ENCODE results near the gene TRPC4AP. TPM values are rescaled to one million over a fixed set of nuclear protein-coding genes. Genes with fewer than 3 reads are reported as not detected.

TRPC4AP gene
- total RNA-seq, 1 experiment from 2014 or later, result 48.6 TPM

DNA sequence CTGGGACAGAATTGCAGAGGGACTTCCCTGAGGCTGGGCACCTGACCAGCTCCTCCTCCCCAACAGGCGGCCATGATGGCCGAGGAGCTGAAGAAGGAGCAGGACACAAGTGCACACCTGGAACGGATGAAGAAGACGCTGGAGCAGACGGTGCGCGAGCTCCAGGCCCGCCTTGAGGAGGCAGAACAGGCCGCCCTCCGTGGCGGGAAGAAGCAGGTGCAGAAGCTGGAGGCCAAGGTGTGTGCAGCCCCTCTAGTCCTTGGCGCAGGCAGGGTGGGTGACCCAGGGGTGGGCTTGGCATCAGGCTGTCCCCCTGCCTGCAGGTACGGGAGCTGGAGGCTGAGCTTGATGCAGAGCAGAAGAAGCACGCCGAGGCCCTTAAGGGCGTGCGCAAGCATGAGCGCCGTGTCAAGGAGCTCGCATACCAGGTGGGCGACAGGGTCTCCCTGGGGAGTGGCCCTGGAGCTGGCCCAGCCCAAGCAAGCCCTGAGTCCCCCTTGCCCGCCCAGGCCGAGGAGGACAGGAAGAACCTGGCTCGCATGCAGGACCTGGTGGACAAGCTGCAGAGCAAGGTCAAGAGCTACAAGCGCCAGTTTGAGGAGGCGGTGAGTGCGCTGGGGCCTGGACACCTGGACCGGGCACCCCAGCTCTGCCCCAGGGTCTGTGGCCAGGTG, 91.5 kb downstream of the TRPC4AP start:
- no peak overlapping the region for H2AFZ ChIP-seq (ENCODE audit: low read depth, low read length, poor library complexity, severe bottlenecking)
- peaks cover 10 to 16% of the 10 kb centered on the region in 2 experiments; a peak in 3 of 4 replicates for H3K36me3 ChIP-seq (ENCODE audit: control insufficient read depth in 1 of 2, insufficient read depth in 2 of 2, low read length in 2 of 2)
- intact Hi-C loops (cut with micrococcal nuclease), result no loop called here
- ChIA-PET RAD21 (ENCODE audit: low non-redundant PET in 1 of 2, low total read pairs in 2 of 2, uncharacterized antibody in 2 of 2, unreplicated experiment in 2 of 2) (interaction anchor here (1.4 to 1.6 kb wide), 2 partner anchors 127 kb away, joined by 5 to 8 read pairs; no protein-coding TSS in a partner anchor), POLR2A (interaction anchor here (1.1 kb wide), 1 partner anchor 125 kb away, joined by 3 read pairs; the partner anchor contains the start of gene ACSS2), CTCF (interaction anchor here (3.0 kb wide), 1 partner anchor 128 kb away, joined by 19 read pairs; the partner anchor contains the start of gene GGT7)
- no peaks in the 10 kb centered on the region for H3K9me3 ChIP-seq (ENCODE audit: control insufficient read depth in 1 of 2, insufficient read depth in 1 of 2, low read depth in 1 of 2, low read length in 2 of 2)
- no peaks in the 10 kb centered on the region for H3K79me2 ChIP-seq (ENCODE audit: insufficient read depth, low read length)
- H3K9ac ChIP-seq (ENCODE audit: low read length), result no peak overlapping the region
- no peak overlapping the region for H3K4me3 ChIP-seq (replicated peaks in 1 of 2; ENCODE audit: low read depth in 1 of 2, low read length in 2 of 2)
- no peak overlapping the region for H3K27ac ChIP-seq (ENCODE audit: low read depth, low read length)
- no peaks in the 10 kb centered on the region for H3K27me3 ChIP-seq (ENCODE audit: insufficient read depth, low read length)
- H3K4me2 ChIP-seq (ENCODE audit: low read length), result no peak overlapping the region
- no peaks in the 10 kb centered on the region for H3K9me2 ChIP-seq (ENCODE audit: insufficient read depth)
- BruUV-seq (replicated peaks), result no TSS peak
- DNase-seq (ENCODE audit: low read depth, low spot score), result no peak
- ATAC-seq, result no peak
- H3K4me1 ChIP-seq (ENCODE audit: control insufficient read depth in 1 of 2, insufficient read depth in 2 of 2, low read length in 2 of 2), result no peaks in the 10 kb centered on the region
- TF ChIP-seq JUND (IDR thresholded peaks at IDR 0.05), result no peak
- TF ChIP-seq FOSL1 (IDR thresholded peaks at IDR 0.05; ENCODE audit: low read depth), result no peak
- no peak for TF ChIP-seq ZFX (IDR thresholded peaks at IDR 0.05)
- no peak for TF ChIP-seq EGR1 (IDR thresholded peaks at IDR 0.05; ENCODE audit: low read depth)
- no peak for TF ChIP-seq ZNF274 (IDR thresholded peaks at IDR 0.05; ENCODE audit: low read depth, low read length)
- TF ChIP-seq ELF1 (IDR thresholded peaks at IDR 0.05; ENCODE audit: borderline replicate concordance, low read depth), result no peak
- no peak for TF ChIP-seq SRF (IDR thresholded peaks at IDR 0.05; ENCODE audit: low read depth)
- no peak for TF ChIP-seq POLR2A (IDR thresholded peaks at IDR 0.05; ENCODE audit: borderline replicate concordance, extremely low read depth, insufficient read depth, insufficient read length)
- TF ChIP-seq, protein P1, sequence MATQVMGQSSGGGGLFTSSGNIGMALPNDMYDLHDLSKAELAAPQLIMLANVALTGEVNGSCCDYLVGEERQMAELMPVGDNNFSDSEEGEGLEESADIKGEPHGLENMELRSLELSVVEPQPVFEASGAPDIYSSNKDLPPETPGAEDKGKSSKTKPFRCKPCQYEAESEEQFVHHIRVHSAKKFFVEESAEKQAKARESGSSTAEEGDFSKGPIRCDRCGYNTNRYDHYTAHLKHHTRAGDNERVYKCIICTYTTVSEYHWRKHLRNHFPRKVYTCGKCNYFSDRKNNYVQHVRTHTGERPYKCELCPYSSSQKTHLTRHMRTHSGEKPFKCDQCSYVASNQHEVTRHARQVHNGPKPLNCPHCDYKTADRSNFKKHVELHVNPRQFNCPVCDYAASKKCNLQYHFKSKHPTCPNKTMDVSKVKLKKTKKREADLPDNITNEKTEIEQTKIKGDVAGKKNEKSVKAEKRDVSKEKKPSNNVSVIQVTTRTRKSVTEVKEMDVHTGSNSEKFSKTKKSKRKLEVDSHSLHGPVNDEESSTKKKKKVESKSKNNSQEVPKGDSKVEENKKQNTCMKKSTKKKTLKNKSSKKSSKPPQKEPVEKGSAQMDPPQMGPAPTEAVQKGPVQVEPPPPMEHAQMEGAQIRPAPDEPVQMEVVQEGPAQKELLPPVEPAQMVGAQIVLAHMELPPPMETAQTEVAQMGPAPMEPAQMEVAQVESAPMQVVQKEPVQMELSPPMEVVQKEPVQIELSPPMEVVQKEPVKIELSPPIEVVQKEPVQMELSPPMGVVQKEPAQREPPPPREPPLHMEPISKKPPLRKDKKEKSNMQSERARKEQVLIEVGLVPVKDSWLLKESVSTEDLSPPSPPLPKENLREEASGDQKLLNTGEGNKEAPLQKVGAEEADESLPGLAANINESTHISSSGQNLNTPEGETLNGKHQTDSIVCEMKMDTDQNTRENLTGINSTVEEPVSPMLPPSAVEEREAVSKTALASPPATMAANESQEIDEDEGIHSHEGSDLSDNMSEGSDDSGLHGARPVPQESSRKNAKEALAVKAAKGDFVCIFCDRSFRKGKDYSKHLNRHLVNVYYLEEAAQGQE (IDR thresholded peaks at IDR 0.05; ENCODE audit: low read depth), result no peak
- TF ChIP-seq, protein P2, sequence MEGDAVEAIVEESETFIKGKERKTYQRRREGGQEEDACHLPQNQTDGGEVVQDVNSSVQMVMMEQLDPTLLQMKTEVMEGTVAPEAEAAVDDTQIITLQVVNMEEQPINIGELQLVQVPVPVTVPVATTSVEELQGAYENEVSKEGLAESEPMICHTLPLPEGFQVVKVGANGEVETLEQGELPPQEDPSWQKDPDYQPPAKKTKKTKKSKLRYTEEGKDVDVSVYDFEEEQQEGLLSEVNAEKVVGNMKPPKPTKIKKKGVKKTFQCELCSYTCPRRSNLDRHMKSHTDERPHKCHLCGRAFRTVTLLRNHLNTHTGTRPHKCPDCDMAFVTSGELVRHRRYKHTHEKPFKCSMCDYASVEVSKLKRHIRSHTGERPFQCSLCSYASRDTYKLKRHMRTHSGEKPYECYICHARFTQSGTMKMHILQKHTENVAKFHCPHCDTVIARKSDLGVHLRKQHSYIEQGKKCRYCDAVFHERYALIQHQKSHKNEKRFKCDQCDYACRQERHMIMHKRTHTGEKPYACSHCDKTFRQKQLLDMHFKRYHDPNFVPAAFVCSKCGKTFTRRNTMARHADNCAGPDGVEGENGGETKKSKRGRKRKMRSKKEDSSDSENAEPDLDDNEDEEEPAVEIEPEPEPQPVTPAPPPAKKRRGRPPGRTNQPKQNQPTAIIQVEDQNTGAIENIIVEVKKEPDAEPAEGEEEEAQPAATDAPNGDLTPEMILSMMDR (IDR thresholded peaks at IDR 0.05 in 2 of 3, conservative IDR thresholded peaks at IDR 0.05 in 1 of 3; ENCODE audit: borderline replicate concordance in 1 of 3, insufficient read depth in 1 of 3, low read depth in 2 of 3, low read length in 2 of 3), result no peak
- no peak for TF ChIP-seq SP1 (IDR thresholded peaks at IDR 0.05; ENCODE audit: low read depth)
- no peak for TF ChIP-seq RAD21 (IDR thresholded peaks at IDR 0.05; ENCODE audit: low read depth)
- TF ChIP-seq SIN3A (IDR thresholded peaks at IDR 0.05; ENCODE audit: low read depth), result no peak
- no peak for TF ChIP-seq TCF7L2 (IDR thresholded peaks at IDR 0.05; ENCODE audit: borderline replicate concordance, extremely low read depth, insufficient read depth, insufficient read length)
- TF ChIP-seq CBX3 (IDR thresholded peaks at IDR 0.05; ENCODE audit: low read depth), result no peak
- H4K20me1 ChIP-seq (ENCODE audit: insufficient read depth), result no peaks in the 10 kb centered on the region
